ENCODE data around the gene GAPT.

Gene GAPT

GRCh38 chr5:58491216-58491892 is at the start of gene GAPT:
GAPT (plus strand) TSS chr5:58491435; CDS start chr5:58494537, 3,102 bp downstream.
- DNase-seq = no peak
- intact Hi-C loops (cut with DNase I) = no loop called here

GRCh38 chr5:58444805-58445204 is 46.4 kb upstream of the GAPT start:
- DNase-seq = no peak
- intact Hi-C loops (cut with DNase I) = no loop called here

- intact Hi-C loops (cut with DNase I) = no loop called here
- DNase-seq = no peak
Observed at GRCh38 chr5:58446024-58446423, 45.2 kb upstream of the GAPT start.

GRCh38 chr5:58447226-58447625 is 44.0 kb upstream of the GAPT start:
- intact Hi-C loops (cut with DNase I) = no loop called here
- no peak for DNase-seq

GRCh38 chr5:58450018-58450417 is 41.2 kb upstream of the GAPT start:
- peak in 16 of 42 donors; percentile 7 to 66 (median 43) for DNase-seq
- intact Hi-C loops (cut with DNase I) = loop anchor here (10.0 kb wide), 2 partner anchors 205 to 565 kb away; no protein-coding TSS in a partner anchor

- intact Hi-C loops (cut with DNase I) = loop anchor here (10.0 kb wide), 2 partner anchors 206 to 566 kb away; no protein-coding TSS in a partner anchor
- DNase-seq = no peak
Observed at GRCh38 chr5:58450811-58451629, 40.2 kb upstream of the GAPT start.

GRCh38 chr5:58451732-58452565 is 39.3 kb upstream of the GAPT start:
- DNase-seq = no peak
- intact Hi-C loops (cut with DNase I) = loop anchor here (10.0 kb wide), 2 partner anchors 207 to 567 kb away; no protein-coding TSS in a partner anchor

GRCh38 chr5:58452566-58453258 is 38.5 kb upstream of the GAPT start:
- no peak for DNase-seq
- intact Hi-C loops (cut with DNase I) = loop anchor here (10.0 kb wide), 2 partner anchors 208 to 568 kb away; no protein-coding TSS in a partner anchor

- intact Hi-C loops (cut with DNase I) = loop anchor here (10.0 kb wide), 2 partner anchors 209 to 569 kb away; no protein-coding TSS in a partner anchor
Observed at GRCh38 chr5:58453306-58453705, 37.9 kb upstream of the GAPT start.

GRCh38 chr5:58454025-58454424 is 37.2 kb upstream of the GAPT start:
- intact Hi-C loops (cut with DNase I) = loop anchor here (10.0 kb wide), 2 partner anchors 209 to 569 kb away; no protein-coding TSS in a partner anchor
- no peak for DNase-seq

More at GRCh38 chr5:58453306-58453705, 37.9 kb upstream of the GAPT start:
- no peak for DNase-seq

GRCh38 chr5:58455066-58455465 is 36.2 kb upstream of the GAPT start:
- no peak for DNase-seq
- intact Hi-C loops (cut with DNase I) = loop anchor here (10.0 kb wide), 2 partner anchors 210 to 570 kb away; no protein-coding TSS in a partner anchor

- intact Hi-C loops (cut with DNase I) = loop anchor here (10.0 kb wide), 2 partner anchors 211 to 571 kb away; no protein-coding TSS in a partner anchor
- DNase-seq = no peak
Observed at GRCh38 chr5:58455480-58455879, 35.8 kb upstream of the GAPT start.

GRCh38 chr5:58456026-58456425 is 35.2 kb upstream of the GAPT start:
- intact Hi-C loops (cut with DNase I) = loop anchor here (10.0 kb wide), 2 partner anchors 211 to 571 kb away; no protein-coding TSS in a partner anchor
- peak in 2 of 42 donors; percentile 5 to 18 for DNase-seq

- no peak for DNase-seq
- intact Hi-C loops (cut with DNase I) = loop anchor here (10.0 kb wide), 2 partner anchors 212 to 572 kb away; no protein-coding TSS in a partner anchor
Observed at GRCh38 chr5:58456486-58456885, 34.7 kb upstream of the GAPT start.

GRCh38 chr5:58457050-58457449 is 34.2 kb upstream of the GAPT start:
- no peak for DNase-seq
- intact Hi-C loops (cut with DNase I) = loop anchor here (10.0 kb wide), 2 partner anchors 212 to 572 kb away; no protein-coding TSS in a partner anchor

- no peak for DNase-seq
- intact Hi-C loops (cut with DNase I) = loop anchor here (10.0 kb wide), 2 partner anchors 213 to 573 kb away; no protein-coding TSS in a partner anchor
Observed at GRCh38 chr5:58458141-58458742, 33.0 kb upstream of the GAPT start.

GRCh38 chr5:58458743-58459145 is 32.5 kb upstream of the GAPT start:
- intact Hi-C loops (cut with DNase I) = loop anchor here (10.0 kb wide), 2 partner anchors 214 to 574 kb away; no protein-coding TSS in a partner anchor
- DNase-seq = no peak
